ENCODE measurements around the gene ANKRD34A. TPM values are rescaled to one million over a fixed set of nuclear protein-coding genes. Genes with fewer than 3 reads are reported as not detected.

Gene ANKRD34A
- polyA plus RNA-seq, 3 donors = 0.31 TPM; not detected in 2

DNA sequence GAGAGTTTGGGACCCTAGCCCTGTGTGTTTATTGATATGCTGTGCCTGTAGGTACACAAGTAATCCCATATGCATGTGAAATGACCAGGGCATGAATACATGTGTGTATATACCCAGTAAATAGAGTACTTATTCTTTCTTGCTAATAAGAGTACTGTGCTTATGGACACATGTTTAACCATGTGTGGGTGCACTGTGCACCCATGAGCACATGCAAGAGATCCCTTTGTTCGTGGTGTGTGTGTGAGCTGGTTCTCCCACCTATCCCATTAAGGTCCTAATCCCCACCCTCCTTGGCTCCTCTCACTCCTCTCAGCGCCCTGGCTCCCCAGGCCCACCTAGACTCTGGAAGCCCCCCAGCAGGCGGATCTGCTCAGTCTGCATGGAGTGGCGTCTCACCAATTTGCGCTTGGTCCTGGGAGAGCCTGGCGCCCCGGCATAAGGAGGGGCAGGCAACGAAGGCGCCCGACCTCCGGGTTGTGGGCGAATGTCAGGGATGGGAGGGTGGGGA is 4.4 kb downstream of the ANKRD34A start:
- Histone ChIP-seq H3K79me2 (ENCODE audit: insufficient read depth, low read length) (peaks cover 21% of the 10 kb centered on the region), H3K36me3 (replicated peaks in 1 of 2; ENCODE audit: control insufficient read depth in 1 of 2, insufficient read depth in 2 of 2, low read length in 2 of 2) (no peaks in the 10 kb centered on the region), H3K27ac (ENCODE audit: low read depth in 1 of 2, low read length in 2 of 2) (no peak overlapping the region), H2AFZ (ENCODE audit: insufficient read depth, low read depth, low read length, poor library complexity, severe bottlenecking) (peak overlapping the region; percentile 90), H3K27me3 (ENCODE audit: control insufficient read depth in 2 of 2, insufficient read depth in 2 of 2, low read length in 2 of 2) (peaks cover 6 to 31% of the 10 kb centered on the region in 2 donors), H3K4me2 (replicated peaks; ENCODE audit: extremely low read depth, low read length, poor library complexity, severe bottlenecking) (peak overlapping the region; percentile 91), H3K4me3 (replicated peaks in 1 of 3; ENCODE audit: low read depth in 2 of 3, low read length in 3 of 3) (peak overlapping the region; percentile 53 to 87 (median 71)), H3K4me1 (ENCODE audit: control insufficient read depth in 1 of 2, insufficient read depth in 2 of 2, low read length in 2 of 2) (peaks cover 72 to 86% of the 10 kb centered on the region in 2 donors), H3K9ac (ENCODE audit: insufficient read depth, low read length, poor library complexity, severe bottlenecking) (no peak overlapping the region), H3K9me3 (replicated peaks in 1 of 2; ENCODE audit: control insufficient read depth in 1 of 2, insufficient read depth in 1 of 2, low read length in 2 of 2) (no peaks in the 10 kb centered on the region), H4K20me1 (ENCODE audit: insufficient read depth, low read length) (peaks cover 3% of the 10 kb centered on the region)
- Mint-ChIP-seq H3K27ac (peak overlapping the region in 1 of 7 donors; percentile 50), H3K4me1 (peaks cover 87% of the 10 kb centered on the region), H3K4me3 (peak overlapping the region; percentile 91 to 97), H3K27me3 (ENCODE audit: low read depth in 3 of 3) (peaks cover 30 to 37% (median 31%) of the 10 kb centered on the region in 3 donors), H3K9me3 (peaks cover 0 to 8% (median 0%) of the 10 kb centered on the region in 7 donors), H3K36me3 (peaks cover 3 to 4% of the 10 kb centered on the region in 2 donors)
- TF ChIP-seq, protein P1, sequence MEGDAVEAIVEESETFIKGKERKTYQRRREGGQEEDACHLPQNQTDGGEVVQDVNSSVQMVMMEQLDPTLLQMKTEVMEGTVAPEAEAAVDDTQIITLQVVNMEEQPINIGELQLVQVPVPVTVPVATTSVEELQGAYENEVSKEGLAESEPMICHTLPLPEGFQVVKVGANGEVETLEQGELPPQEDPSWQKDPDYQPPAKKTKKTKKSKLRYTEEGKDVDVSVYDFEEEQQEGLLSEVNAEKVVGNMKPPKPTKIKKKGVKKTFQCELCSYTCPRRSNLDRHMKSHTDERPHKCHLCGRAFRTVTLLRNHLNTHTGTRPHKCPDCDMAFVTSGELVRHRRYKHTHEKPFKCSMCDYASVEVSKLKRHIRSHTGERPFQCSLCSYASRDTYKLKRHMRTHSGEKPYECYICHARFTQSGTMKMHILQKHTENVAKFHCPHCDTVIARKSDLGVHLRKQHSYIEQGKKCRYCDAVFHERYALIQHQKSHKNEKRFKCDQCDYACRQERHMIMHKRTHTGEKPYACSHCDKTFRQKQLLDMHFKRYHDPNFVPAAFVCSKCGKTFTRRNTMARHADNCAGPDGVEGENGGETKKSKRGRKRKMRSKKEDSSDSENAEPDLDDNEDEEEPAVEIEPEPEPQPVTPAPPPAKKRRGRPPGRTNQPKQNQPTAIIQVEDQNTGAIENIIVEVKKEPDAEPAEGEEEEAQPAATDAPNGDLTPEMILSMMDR (IDR thresholded peaks at IDR 0.05) = no peak
- intact Hi-C loops (cut with micrococcal nuclease) = loop anchor here (5.0 to 10.0 kb wide), 3 partner anchors 37 to 95 kb away; partner anchors contain the start of genes PEX11B (in 1 of the 2) and TXNIP (in 1 of the 2)
- 2% methylated on average over 10 of the region's 12 CpGs for WGBS (ENCODE audit: insufficient coverage)
- DNase-seq = no peak

DNA sequence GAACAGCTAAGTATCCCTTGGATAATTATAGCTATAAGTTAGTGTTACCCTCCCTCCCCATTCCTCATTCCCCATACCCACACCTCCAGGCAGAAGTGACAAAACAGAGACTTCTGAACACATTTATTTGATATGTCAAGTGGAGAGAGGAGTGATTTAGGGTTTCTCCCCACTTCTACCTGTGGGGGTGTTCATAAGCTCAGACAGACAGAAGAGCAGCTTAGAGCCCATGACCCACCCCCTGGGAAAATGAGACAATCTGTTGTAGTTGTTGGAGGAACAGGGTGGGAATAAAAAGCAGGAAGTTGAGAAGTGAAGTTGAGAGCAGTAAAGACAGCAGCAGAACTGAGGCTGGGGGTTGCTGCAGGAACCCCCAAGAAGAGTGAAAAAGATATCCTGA is 5.0 kb downstream of the ANKRD34A start:
- Histone ChIP-seq H3K4me1 (ENCODE audit: control insufficient read depth in 1 of 2, insufficient read depth in 2 of 2, low read length in 2 of 2) (peaks cover 70 to 83% of the 10 kb centered on the region in 2 donors), H3K4me2 (replicated peaks; ENCODE audit: extremely low read depth, low read length, poor library complexity, severe bottlenecking) (peak overlapping the region; percentile 91), H3K4me3 (replicated peaks in 1 of 3; ENCODE audit: low read depth in 2 of 3, low read length in 3 of 3) (peak overlapping the region in 1 of 3 experiments; percentile 87), H2AFZ (ENCODE audit: insufficient read depth, low read depth, low read length, poor library complexity, severe bottlenecking) (no peak overlapping the region), H3K27me3 (ENCODE audit: control insufficient read depth in 2 of 2, insufficient read depth in 2 of 2, low read length in 2 of 2) (peaks cover 6 to 31% of the 10 kb centered on the region in 2 donors), H3K9ac (ENCODE audit: insufficient read depth, low read length, poor library complexity, severe bottlenecking) (no peak overlapping the region), H3K36me3 (replicated peaks in 1 of 2; ENCODE audit: control insufficient read depth in 1 of 2, insufficient read depth in 2 of 2, low read length in 2 of 2) (no peaks in the 10 kb centered on the region), H4K20me1 (ENCODE audit: insufficient read depth, low read length) (peaks cover 3% of the 10 kb centered on the region), H3K9me3 (replicated peaks in 1 of 2; ENCODE audit: control insufficient read depth in 1 of 2, insufficient read depth in 1 of 2, low read length in 2 of 2) (no peaks in the 10 kb centered on the region), H3K27ac (ENCODE audit: low read depth in 1 of 2, low read length in 2 of 2) (no peak overlapping the region), H3K79me2 (ENCODE audit: insufficient read depth, low read length) (peaks cover 26% of the 10 kb centered on the region)
- peak overlapping the region in 1 of 2 donors; percentile 97 for H3K4me3 Mint-ChIP-seq
- H3K27me3 Mint-ChIP-seq (ENCODE audit: low read depth in 3 of 3) = peaks cover 30 to 37% (median 31%) of the 10 kb centered on the region in 3 donors
- TF ChIP-seq, protein P1 (IDR thresholded peaks at IDR 0.05) = no peak
- H3K9me3 Mint-ChIP-seq = peaks cover 0 to 8% (median 0%) of the 10 kb centered on the region in 7 donors
- peak in 1 of 3 donors; percentile 12 for DNase-seq
- peaks cover 3 to 4% of the 10 kb centered on the region in 2 donors for H3K36me3 Mint-ChIP-seq
- intact Hi-C loops (cut with micrococcal nuclease) = no loop called here
- peaks cover 89% of the 10 kb centered on the region for H3K4me1 Mint-ChIP-seq
- peak overlapping the region in 1 of 7 donors; percentile 51 for H3K27ac Mint-ChIP-seq

Measured in CD14-positive monocyte (primary cell).